Endothelial cell of umbilical vein (primary cell): ENCODE results near the gene B3GNT3.

ENCODE experiments used
- CTCF ChIP-seq, 2 donors: IDR thresholded peaks; 1 replicate in 1 of 2; 2 replicates in 1 of 2; pipeline ENCODE4 v1.5.1; 2011; ENCODE audit warnings: low read length in 2 of 2, mild to moderate bottlenecking in 2 of 2, moderate library complexity in 2 of 2, control low read depth in 1 of 2, inconsistent platforms in 1 of 2, low read depth in 1 of 2; ENCODE audit not compliant: insufficient read depth in 1 of 2; ENCODE audit errors: extremely low read depth in 1 of 2
- EZH2 ChIP-seq: IDR thresholded peaks from 2 replicates; pipeline ENCODE4 v1.6.1; 2012; ENCODE audit warnings: borderline replicate concordance, low read depth, mild to moderate bottlenecking, moderate library complexity, low read length, inconsistent platforms; ENCODE audit not compliant: severe bottlenecking
- MAX ChIP-seq: IDR thresholded peaks from 2 replicates; pipeline ENCODE4 v1.6.1; 2011; ENCODE audit not compliant: insufficient read depth, insufficient read length
- POLR2A ChIP-seq: IDR thresholded peaks from 2 replicates; pipeline ENCODE4 v1.6.1; 2012; ENCODE audit warnings: low read depth, mild to moderate bottlenecking, control low read depth, low read length
- POLR2AphosphoS5 ChIP-seq: IDR thresholded peaks from 2 replicates; pipeline ENCODE4 v1.6.1; 2012; ENCODE audit warnings: low read depth, mild to moderate bottlenecking, control low read depth, low read length, moderate library complexity; ENCODE audit not compliant: insufficient read depth

GRCh38 chr19:17757125-17757524, 37.8 kb upstream of the B3GNT3 start:
- TF ChIP-seq CTCF (IDR thresholded peaks at IDR 0.05; ENCODE audit: extremely low read depth in 1 of 2, insufficient read depth in 1 of 2, low read depth in 1 of 2, low read length in 2 of 2) (no peak), MAX (no peak), POLR2A (no peak), POLR2AphosphoS5 (no peak), EZH2 (no peak)
